GM18870 (cell line): ENCODE results near the gene KLHL7.
"Not testable (repeated sequence)": the region's sequence is repeated elsewhere in the genome, so short reads cannot be mapped to it uniquely, and the experiment has no call there.

Source experiments
- ATAC-seq: cut with Tn5 transposase; IDR thresholded peaks from one replicate; pipeline ENCODE4 v1.9.1; 2021; ENCODE audit warnings: moderate library complexity; ENCODE audit not compliant: unreplicated experiment

Gene KLHL7

DNA sequence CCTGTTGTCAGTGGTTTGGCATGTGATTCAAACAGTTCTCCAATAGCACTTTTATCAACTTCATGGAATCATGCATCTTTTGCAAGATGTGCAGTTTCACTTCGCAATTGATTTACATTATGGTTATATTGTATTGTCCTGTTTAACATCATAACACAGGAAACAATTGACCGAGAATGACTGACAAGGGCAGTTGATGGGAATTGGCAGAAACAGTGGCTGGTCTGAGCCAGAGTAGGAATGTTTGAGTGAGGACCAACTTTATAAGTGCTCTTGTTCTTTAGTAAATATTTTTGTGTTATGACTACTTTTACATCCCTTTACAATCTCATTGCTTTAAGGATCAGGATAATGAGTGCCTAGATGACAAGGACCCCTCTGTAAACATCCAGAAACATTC, 2.2 kb downstream of the KLHL7 start:
- ATAC-seq = no peak

DNA sequence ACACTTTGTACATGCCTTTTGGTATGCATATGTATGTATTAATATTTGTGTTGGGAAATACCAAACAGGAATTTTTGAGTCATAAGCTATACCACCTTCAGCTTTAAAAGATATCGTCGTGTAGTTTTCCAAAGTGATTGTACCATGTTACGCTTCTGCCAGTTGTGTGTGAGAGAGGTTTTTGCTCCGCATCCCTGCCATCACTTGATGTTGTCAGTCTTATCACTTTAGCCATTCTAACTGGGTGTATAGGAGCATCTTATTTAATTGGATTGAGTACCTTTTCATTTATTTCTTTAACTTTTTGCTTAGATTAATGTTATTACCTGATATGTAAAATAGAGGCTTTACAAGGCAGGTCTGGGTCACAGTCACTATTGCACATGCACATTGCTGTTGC, 3.4 kb downstream of the KLHL7 start:
- no peak for ATAC-seq

DNA sequence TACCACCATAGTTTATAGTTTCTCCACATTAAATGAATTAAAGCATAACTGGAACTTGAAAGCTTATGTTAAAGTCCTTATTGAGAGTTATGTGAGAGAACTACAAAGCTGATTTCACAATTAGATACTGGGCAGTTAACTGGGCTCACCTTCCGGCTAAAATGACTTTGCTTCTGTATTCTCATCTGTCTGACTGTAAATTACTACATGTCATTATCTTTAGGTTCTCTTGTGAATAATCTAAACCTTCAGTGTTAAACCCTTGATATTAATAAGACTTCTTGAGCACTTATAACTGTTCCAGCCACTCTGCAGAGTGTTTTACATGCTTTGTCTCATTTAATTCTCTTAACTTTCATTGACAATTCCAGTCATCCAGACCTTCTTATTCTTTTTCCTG, 3.9 kb downstream of the KLHL7 start:
- no peak for ATAC-seq

DNA sequence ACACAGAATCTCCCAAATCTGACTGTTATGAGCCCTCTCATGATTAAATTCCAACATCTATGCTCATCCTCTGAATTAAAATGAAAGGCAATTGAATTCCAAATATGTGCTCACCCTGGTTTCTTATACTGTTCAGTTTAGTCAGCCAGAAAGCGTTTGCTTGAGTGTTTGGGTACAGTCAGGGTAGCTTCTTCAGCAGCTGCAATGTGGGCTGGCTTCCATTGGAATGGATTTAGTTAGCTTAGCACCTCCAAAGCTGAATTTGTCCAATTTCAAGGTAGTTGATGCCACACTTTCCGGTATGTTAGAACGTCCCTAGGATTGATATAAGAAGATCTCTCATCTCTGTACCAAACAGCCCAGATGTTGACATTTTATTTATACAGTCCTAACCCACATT, 9.3 kb downstream of the KLHL7 start:
- ATAC-seq = no peak

DNA sequence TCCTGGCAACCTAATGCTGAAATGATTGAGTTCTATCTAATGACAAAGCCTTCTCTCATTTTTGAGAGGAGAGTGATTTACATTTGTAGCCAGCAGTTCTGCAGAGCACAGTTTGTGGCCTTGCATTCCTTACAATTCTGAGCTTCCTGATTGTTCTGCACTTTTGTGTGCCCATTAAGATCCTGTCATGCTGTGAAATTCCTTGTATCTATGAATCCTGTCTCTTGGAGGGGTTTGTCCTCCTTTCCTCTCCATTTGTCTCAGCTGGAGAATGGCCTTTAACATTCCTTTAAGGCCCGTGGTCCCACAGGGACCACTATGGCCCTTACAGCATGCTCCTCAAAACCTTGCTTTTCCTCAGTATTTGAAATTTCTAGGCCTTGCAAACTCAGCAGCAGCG, 10.4 kb downstream of the KLHL7 start:
- no peak for ATAC-seq

DNA sequence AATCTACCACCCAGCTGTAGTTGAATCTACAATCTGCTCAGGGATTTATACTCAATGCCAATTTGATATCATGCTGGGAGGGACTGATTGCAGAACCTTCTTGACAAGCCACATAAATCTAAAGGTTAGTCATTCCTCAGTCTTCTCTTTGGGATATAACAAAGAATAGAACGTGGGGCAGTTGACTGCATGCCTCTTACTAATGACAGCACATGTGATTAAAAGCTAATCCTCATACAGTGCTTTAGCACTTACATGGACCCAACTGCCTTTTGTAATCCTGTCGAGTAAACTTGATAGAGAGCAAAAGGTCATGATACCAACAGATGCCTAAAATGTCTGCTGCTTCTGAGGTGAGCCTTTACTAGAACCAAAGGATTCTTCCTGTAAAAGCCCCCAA, 12.3 kb downstream of the KLHL7 start:
- ATAC-seq = no peak

DNA sequence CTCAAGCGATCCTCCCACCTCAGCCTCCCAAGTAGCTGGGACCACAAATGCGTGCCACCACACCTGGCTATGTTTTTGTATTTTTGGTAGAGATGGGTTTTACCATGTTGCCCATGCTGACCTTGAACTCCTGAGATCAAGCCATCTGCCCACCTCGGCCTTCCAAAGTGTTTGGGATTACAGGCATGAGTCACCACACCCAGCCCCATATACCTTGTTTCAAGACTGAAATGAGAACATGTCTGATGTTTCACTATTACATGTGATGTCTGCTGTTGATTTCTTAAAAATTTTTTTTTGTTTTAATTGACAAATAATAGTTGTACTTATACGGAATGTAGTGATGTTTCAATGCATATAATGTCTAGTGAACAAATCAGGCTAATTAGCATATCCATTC, 14.5 kb downstream of the KLHL7 start:
- ATAC-seq = no peak

DNA sequence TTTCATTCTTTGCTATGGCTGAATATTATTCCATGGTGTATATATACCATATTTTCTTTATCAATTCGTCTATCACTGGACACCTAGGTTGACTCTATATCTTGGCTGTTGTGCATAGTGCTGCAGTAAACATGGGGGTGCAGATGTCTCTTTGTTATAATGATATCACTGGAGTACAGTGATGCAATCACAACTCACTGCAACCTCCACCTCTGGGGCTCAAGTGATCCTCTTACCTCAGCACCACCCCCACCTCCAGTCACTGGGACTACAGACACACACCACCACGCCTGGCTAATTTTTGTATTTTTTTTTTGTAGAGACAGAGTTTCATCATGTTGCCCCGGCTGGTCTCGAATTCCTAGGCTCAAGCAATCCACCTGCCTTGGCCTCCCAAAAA, 15.6 kb downstream of the KLHL7 start:
- ATAC-seq = no peak

DNA sequence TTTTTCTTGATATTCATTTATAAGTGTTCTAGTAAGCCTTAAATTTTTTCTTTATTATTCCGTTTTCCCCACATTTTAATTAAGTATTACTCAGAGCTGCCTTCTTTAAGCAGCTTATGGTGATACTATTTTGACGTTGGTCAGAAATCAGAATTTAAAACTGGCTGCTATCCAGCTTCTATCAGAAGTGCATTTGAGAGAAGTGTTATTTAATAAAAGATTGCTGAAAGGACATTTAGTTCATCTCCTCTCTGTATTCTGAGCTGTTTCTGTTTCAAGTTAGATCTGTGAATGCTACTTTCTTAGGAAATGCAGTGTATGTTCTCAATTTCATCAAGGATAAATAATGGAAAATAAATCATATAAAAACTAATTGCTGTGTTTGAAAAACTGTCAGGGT, 17.4 kb downstream of the KLHL7 start:
- no peak for ATAC-seq

DNA sequence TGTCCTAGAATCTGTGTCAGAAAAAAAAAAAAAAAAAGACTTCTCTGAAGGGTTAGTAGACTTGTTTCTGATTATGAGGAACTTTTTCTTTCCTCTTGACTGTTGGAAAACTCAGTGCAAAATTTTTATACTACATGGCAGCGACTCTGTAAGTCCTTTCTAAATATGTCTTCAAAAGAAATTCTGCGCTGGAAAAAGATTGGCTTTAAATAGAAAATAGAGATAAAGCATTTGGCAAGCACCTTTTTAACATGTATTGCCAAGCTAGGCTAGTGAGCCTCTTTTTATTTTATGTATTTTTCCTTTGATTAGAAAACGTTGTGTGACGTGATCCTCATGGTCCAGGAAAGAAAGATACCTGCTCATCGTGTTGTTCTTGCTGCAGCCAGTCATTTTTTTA, 17.9 kb downstream of the KLHL7 start:
- ATAC-seq = no peak

DNA sequence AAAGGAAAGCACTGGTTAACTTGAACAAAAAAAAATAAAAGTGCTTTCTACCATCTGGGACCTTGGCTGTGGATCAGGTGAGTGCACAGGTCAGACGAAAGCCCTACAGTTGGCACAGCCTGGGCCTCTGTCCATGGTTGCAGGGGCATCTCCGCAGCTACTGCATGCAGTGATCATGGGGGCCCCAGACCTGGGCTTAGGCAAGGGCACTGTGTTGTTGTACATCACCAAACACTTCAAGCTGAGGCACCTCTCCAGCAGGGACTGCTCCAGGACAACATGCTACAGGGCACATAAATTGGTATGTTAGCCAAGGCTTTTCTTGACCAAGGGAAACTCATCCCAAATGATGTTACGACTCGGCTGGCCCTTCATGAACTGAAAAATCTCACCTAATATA, 23.5 kb downstream of the KLHL7 start:
- ATAC-seq = no peak

DNA sequence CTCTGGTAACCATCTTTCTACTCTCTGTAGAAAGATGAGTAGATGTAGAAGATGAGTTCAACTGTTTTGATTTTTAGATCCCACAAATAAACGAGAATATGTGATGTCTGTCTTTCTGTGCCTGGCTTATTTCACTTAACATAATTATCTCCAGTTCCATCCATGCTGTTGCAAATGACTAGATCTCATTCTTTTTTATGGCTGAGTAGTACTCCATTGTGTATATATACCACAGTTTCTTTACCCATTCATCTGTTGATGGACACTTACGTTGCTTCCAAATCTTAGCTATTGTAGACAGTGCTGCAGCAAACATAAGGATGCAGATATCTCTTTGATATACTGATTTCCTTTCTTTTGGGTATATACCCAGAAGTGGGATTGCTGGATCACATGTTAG, 26.2 kb downstream of the KLHL7 start:
- not testable (repeated sequence) for ATAC-seq

DNA sequence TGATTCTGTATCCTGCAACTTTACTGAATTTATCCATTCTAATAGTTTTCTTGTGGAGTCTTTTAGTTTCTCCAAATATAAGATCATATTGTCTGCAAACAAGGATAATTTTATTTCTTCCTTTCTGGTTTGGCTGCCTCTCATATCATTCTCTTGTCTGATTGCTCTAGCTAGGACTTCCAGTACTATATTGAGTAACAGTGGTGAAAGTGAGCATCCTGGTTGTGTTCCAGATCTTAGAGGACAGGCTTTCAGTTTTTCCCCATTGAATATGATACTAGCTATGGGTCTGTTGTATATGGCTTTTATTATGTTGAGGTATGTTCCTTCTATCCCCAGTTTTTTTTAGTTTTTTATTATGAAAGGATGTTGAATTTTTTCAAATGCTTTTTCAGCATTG, 28.2 kb downstream of the KLHL7 start:
- no peak for ATAC-seq

DNA sequence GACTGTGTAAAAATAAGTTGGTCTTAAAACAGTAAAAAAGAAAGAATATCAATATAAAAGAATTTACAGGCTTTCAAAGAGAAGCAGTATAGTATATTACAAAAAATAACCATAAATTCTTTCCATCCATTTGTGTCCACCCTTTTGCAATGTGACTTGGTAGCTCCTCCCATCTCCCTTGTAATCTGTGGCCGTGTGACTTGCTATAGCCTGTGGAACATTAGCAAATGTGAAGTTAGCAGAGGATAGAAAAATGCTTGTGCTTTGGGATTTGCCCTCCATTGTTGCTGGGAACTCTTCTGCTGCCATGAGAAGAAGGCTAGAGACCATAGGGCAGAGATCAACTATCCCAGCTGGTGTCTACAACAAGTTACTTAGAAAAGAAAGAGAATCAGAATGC, 30.2 kb downstream of the KLHL7 start:
- ATAC-seq = no peak

DNA sequence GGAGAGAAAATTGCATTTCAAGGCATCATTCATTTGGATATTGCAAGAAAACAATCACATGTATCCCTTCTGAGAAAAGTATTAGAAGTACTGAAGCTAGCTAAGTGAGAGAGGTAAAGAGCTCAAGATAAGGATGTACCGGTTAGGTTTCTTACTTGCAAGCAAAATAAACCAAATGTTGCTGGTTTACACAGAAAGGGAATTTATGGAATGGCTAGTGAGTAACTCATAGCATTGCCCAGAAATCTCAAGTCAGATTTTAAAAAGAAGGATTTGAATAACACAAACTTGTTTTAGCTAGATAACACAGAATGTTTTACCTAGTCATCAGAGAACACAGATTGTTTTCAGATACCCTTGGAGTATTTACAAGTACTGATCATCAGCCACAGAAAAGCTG, 30.6 kb downstream of the KLHL7 start:
- no peak for ATAC-seq

DNA sequence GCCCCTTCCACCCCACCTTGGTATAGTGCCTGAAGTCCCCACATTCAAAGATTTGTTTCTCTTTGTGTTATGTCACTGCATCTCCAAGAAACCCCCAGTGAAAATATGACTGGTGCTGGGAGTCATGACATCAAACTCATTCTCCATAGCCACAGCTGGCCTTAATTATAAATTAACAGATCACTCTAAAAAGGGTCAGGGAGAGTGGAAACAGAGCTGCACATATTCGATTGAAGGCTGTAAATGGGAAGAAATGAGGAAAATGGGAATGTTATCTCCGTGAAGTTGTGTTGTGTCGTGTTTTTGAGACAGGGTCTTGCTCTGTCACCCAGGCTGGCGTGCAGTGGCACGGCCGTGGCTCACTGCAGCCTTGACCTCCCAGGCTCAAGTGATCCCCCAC, 52.1 kb downstream of the KLHL7 start:
- no peak for ATAC-seq

DNA sequence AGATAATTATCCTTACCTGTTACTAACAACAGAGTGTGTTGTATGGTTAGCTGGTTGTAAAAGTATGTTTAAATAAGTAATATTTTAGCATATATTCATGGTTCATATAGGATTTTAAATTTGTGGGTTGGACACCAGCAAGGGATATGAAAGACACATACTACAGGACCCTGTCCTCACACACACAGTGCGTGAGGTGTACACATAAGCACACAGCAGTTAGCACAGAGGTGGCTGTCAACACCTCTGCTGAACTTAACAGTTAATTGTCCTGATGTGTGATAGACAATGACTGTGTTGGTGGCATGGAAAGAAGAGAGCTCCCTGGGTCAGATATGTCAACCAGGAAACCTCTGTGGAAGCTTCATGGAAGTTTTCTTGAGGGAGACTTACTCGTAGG, 53.0 kb downstream of the KLHL7 start:
- no peak for ATAC-seq

DNA sequence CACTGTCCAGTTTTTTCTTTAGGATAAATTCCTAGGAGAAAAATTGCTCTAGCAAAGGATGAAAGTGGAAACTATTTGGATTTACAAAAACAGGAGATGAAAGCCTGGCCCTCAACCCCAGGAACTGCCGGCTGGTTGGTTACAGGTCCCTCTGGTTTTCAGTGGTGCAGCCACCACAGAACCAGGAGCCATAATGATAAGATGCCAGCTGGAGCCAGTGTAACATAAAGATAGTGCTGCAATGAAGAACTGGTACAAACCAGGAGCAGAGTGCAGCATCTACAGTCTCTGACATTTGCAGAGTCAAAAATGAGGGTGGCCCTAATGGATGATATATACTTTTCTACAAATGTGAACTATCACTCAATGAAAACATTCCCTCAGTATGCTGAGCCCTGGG, 55.9 kb downstream of the KLHL7 start:
- ATAC-seq = no peak

DNA sequence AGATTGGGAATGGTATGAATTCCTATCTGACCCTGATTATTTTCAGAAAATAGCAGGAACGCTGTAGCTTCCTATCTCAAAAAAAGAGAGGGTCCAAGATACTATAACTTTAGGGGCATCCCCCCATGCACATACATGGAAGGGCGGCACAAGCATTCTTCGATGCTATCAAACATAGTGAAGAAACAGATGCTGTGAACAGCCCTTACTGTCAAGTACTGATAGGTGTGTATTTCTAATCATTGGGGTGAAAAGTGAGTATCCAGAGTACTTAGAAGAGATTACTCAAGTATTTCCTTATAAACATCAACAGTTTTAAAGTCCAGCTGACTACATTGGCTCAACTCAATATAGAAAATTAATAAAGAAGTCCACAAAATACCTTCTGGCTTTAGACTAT, 59.3 kb downstream of the KLHL7 start:
- ATAC-seq = no peak

DNA sequence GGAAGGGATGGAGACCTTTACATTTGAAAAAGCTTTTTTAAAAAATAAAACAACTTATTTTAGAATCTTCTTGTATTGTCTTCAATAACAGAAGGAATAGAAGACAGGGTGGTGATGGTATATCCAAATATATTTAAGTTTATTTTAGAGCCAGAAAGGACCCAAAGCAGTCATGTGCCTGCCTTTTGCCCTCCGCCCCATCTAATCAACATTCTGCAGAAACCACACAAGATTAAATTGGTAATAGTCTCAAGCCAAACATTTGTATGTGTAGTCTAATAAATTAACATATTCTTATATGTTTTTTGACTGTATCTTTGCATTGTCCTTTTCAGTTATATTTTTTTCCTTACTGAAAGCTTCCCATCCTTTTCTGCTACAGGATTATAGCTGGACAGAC, 59.7 kb downstream of the KLHL7 start:
- ATAC-seq = no peak

DNA sequence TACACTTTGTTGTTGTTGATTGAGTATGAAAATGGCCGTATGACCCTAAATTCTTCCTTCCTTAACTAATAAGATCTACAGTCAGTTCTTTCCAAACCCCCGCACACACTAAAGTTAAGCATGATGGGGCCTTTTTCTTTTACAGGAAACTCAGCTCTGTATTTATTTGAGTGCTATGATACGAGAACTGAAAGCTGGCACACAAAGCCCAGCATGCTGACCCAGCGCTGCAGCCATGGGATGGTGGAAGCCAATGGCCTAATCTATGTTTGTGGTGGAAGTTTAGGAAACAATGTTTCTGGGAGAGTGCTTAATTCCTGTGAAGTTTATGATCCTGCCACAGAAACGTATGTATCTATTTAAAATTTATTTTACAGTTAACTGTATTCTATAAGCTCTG, 62.1 kb downstream of the KLHL7 start:
- ATAC-seq = no peak

DNA sequence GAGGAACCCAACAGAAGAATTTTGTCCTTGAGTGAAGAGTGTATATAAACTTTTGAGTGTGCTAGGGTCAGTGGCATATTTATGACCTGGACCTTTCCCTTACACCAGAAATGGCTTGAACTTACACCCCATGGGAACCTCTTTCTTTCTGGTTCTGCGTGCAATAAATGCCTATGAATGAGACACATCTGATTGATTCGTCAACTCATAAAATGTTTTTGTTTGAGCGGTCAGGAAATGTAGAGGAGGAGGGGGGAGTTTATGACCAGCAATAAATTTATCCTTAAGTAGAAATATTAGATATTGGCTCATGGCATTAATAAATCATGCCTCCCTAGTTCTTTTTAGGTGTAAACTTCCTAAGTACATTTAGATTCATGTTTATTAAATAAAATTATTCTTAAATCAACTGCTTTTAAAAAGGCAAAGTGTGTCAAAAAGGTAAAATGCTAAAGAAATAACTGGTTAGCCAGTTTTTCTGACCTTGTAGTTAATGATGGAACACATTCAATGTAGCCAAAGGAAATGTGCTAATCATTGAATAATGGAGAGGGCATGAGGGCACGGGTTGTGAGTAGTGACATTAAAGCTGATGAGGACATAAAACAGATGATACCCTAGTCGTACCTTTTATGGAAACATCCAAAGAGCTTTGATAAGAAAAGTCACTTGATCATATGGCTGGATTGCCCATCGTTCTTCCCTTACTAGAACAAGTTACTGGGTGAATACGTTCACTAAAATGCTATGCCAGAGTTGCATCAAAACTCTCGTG, 62.7 kb downstream of the KLHL7 start:
- ATAC-seq = no peak

DNA sequence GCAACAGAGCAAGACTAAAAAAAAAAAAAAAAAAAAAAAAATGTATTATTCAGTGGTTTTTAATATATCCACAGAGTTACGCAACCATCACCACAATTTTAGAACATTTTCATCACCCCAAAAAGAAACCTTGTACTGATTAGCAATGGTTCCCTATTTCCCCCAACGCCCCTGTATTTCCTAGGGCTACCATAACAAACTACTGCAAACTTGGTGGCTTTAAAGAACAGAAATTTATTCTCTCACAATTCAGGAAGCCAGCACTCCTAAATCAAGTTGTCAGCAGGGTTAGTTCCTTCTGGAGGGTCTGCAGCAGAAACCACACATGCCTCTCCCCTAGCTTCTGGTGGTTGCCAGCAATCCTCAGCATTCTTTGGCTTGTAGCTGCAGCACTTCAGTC, 70.4 kb downstream of the KLHL7 start:
- no peak for ATAC-seq
